OCI-LY7 (cell line): ENCODE data around the gene GRIN3A.

Experiments used
- EZH2phosphoT487 ChIP-seq: fragments of 200-600 bp; sonication (generic); IDR thresholded peaks from 2 replicates; pipeline ENCODE4 v1.6.1; 2018; ENCODE audit warnings: low read depth, borderline replicate concordance, mild to moderate bottlenecking, mixed run types, antibody characterized with exemption, low read length, moderate library complexity, mixed read lengths
- TF ChIP-seq, protein P1 (sequence below): fragments of 200-600 bp; sonication (generic); conservative IDR thresholded peaks from 2 replicates; pipeline ENCODE4 v1.5.1; 2014; ENCODE audit warnings: mild to moderate bottlenecking, antibody characterized with exemption, low read length, moderate library complexity, mixed read lengths

DNA sequence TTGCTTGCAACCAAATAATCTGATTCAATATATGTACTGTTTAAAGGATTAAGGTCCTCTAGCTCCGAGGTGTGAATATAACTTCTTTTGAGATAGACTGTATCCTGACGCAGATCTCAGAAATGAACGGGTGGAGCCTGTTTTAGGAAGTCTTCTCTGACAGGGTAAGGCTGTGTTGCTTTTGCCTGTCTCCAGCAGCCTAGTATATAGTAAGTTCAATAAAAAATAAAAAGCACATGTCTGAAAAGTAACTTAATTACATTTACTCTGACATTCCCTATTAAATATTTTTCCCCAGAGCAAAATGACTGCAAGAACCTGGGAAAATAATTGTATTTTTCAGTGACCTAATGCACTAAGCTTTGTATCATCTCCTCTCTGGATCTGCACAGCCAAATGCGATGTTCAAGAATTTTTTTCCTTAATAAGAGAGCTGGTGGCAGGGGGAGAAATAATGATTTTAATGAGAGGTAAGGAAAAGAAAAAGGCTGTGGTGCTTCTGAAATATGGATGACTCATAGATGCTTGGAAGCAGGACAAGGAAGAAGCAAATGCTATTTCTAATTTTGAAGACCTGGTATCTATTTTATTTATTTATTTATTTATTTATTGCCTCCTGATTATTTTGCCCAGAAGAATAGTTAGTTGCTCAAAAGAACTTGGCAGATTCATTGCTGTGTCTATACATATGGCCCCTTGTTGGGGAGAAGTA lies 151.0 kb downstream of the GRIN3A start:
- TF ChIP-seq, protein P1, sequence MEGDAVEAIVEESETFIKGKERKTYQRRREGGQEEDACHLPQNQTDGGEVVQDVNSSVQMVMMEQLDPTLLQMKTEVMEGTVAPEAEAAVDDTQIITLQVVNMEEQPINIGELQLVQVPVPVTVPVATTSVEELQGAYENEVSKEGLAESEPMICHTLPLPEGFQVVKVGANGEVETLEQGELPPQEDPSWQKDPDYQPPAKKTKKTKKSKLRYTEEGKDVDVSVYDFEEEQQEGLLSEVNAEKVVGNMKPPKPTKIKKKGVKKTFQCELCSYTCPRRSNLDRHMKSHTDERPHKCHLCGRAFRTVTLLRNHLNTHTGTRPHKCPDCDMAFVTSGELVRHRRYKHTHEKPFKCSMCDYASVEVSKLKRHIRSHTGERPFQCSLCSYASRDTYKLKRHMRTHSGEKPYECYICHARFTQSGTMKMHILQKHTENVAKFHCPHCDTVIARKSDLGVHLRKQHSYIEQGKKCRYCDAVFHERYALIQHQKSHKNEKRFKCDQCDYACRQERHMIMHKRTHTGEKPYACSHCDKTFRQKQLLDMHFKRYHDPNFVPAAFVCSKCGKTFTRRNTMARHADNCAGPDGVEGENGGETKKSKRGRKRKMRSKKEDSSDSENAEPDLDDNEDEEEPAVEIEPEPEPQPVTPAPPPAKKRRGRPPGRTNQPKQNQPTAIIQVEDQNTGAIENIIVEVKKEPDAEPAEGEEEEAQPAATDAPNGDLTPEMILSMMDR, result no peak
- no peak for TF ChIP-seq EZH2phosphoT487
